Skeletal muscle satellite cell (primary cell): ENCODE measurements around the gene TMEM184B.

Source experiments
- H3K27me3 ChIP-seq: 2 replicates; pipeline ENCODE4 v1.7.0; 2013; ENCODE audit warnings: low read length; ENCODE audit not compliant: control insufficient read depth, insufficient read depth
- H3K36me3 ChIP-seq: 2 replicates; pipeline ENCODE4 v1.7.0; 2013; ENCODE audit warnings: mild to moderate bottlenecking, control low read depth, low read length; ENCODE audit not compliant: insufficient read depth
- H3K4me1 ChIP-seq: 2 replicates; pipeline ENCODE4 v1.7.0; 2013; ENCODE audit warnings: low read length; ENCODE audit not compliant: control insufficient read depth, insufficient read depth
- H3K4me2 ChIP-seq: 2 replicates; pipeline ENCODE4 v1.7.0; 2013; ENCODE audit warnings: mild to moderate bottlenecking, low read length
- H3K4me3 ChIP-seq: 2 replicates; pipeline ENCODE4 v1.7.0; 2013; ENCODE audit warnings: low read length
- H3K9ac ChIP-seq: 2 replicates; pipeline ENCODE4 v1.7.0; 2013; ENCODE audit warnings: mild to moderate bottlenecking, low read depth, low read length, moderate library complexity
- H3K9me3 ChIP-seq: replicated peaks from 2 replicates; pipeline ENCODE4 v1.7.0; 2013; ENCODE audit warnings: mild to moderate bottlenecking, control low read depth, low read length

The TMEM184B gene

GRCh38 chr22:38257181-38257580 lies 15.6 kb downstream of the TMEM184B start:
- Histone ChIP-seq H3K4me2 (peak overlapping the region; percentile 83), H3K9me3 (no peaks in the 10 kb centered on the region), H3K4me3 (peak overlapping the region; percentile 57), H3K36me3 (peaks cover under 1% of the 10 kb centered on the region), H3K9ac (peak overlapping the region; percentile 76), H3K27me3 (no peaks in the 10 kb centered on the region), H3K4me1 (peaks cover 39% of the 10 kb centered on the region)

- Histone ChIP-seq H3K27me3 (no peaks in the 10 kb centered on the region), H3K4me1 (peaks cover 24% of the 10 kb centered on the region), H3K4me2 (no peak overlapping the region), H3K9me3 (no peaks in the 10 kb centered on the region), H3K9ac (no peak overlapping the region), H3K4me3 (no peak overlapping the region), H3K36me3 (peaks cover 2% of the 10 kb centered on the region)
Measured at GRCh38 chr22:38255697-38256096, 17.1 kb downstream of the TMEM184B start.

- Histone ChIP-seq H3K27me3 (no peaks in the 10 kb centered on the region), H3K36me3 (peaks cover 30% of the 10 kb centered on the region)
Measured at GRCh38 chr22:38251341-38251692, 21.5 kb downstream of the TMEM184B start.

GRCh38 chr22:38250643-38251340 lies 22.0 kb downstream of the TMEM184B start:
- Histone ChIP-seq H3K36me3 (peaks cover 34% of the 10 kb centered on the region), H3K9me3 (no peaks in the 10 kb centered on the region), H3K4me2 (no peak overlapping the region), H3K4me1 (no peaks in the 10 kb centered on the region), H3K27me3 (no peaks in the 10 kb centered on the region), H3K4me3 (no peak overlapping the region), H3K9ac (no peak overlapping the region)

More at GRCh38 chr22:38251341-38251692, 21.5 kb downstream of the TMEM184B start:
- H3K4me1 ChIP-seq, result peaks cover 2% of the 10 kb centered on the region
- no peak overlapping the region for H3K4me2 ChIP-seq
- no peak overlapping the region for H3K4me3 ChIP-seq
- H3K9ac ChIP-seq, result no peak overlapping the region
- no peaks in the 10 kb centered on the region for H3K9me3 ChIP-seq

- Histone ChIP-seq H3K4me3 (no peak overlapping the region), H3K4me1 (no peaks in the 10 kb centered on the region), H3K9ac (no peak overlapping the region), H3K4me2 (no peak overlapping the region), H3K9me3 (no peaks in the 10 kb centered on the region), H3K27me3 (no peaks in the 10 kb centered on the region), H3K36me3 (peaks cover 34% of the 10 kb centered on the region)
Measured at GRCh38 chr22:38249803-38250642, 22.8 kb downstream of the TMEM184B start.

- Histone ChIP-seq H3K9ac (no peak overlapping the region), H3K4me1 (no peaks in the 10 kb centered on the region), H3K9me3 (no peaks in the 10 kb centered on the region), H3K36me3 (peaks cover 34% of the 10 kb centered on the region), H3K27me3 (no peaks in the 10 kb centered on the region), H3K4me2 (no peak overlapping the region), H3K4me3 (no peak overlapping the region)
Measured at GRCh38 chr22:38249301-38249700, 23.5 kb downstream of the TMEM184B start.

- H3K9me3 ChIP-seq, result no peaks in the 10 kb centered on the region
- H3K36me3 ChIP-seq, result peaks cover 40% of the 10 kb centered on the region
Measured at GRCh38 chr22:38248280-38248679, 24.5 kb downstream of the TMEM184B start.

GRCh38 chr22:38247713-38248112 lies 25.1 kb downstream of the TMEM184B start:
- Histone ChIP-seq H3K4me3 (no peak overlapping the region), H3K36me3 (peaks cover 43% of the 10 kb centered on the region), H3K9me3 (no peaks in the 10 kb centered on the region), H3K4me2 (no peak overlapping the region), H3K4me1 (peaks cover 15% of the 10 kb centered on the region), H3K27me3 (no peaks in the 10 kb centered on the region), H3K9ac (no peak overlapping the region)

More at GRCh38 chr22:38248280-38248679, 24.5 kb downstream of the TMEM184B start:
- H3K4me1 ChIP-seq, result peaks cover 10% of the 10 kb centered on the region
- no peaks in the 10 kb centered on the region for H3K27me3 ChIP-seq
- no peak overlapping the region for H3K4me2 ChIP-seq
- H3K9ac ChIP-seq, result no peak overlapping the region
- no peak overlapping the region for H3K4me3 ChIP-seq

GRCh38 chr22:38246692-38247091 lies 26.1 kb downstream of the TMEM184B start:
- H3K36me3 ChIP-seq, result peaks cover 43% of the 10 kb centered on the region
- peaks cover 21% of the 10 kb centered on the region for H3K4me1 ChIP-seq

GRCh38 chr22:38246046-38246658 lies 26.7 kb downstream of the TMEM184B start:
- Histone ChIP-seq H3K27me3 (no peaks in the 10 kb centered on the region), H3K9me3 (no peaks in the 10 kb centered on the region), H3K9ac (no peak overlapping the region), H3K36me3 (peaks cover 43% of the 10 kb centered on the region), H3K4me2 (no peak overlapping the region), H3K4me3 (no peak overlapping the region), H3K4me1 (peaks cover 27% of the 10 kb centered on the region)

More at GRCh38 chr22:38246692-38247091, 26.1 kb downstream of the TMEM184B start:
- Histone ChIP-seq H3K27me3 (no peaks in the 10 kb centered on the region), H3K4me3 (no peak overlapping the region), H3K9me3 (no peaks in the 10 kb centered on the region), H3K9ac (no peak overlapping the region), H3K4me2 (no peak overlapping the region)

GRCh38 chr22:38244106-38244505 lies 28.7 kb downstream of the TMEM184B start:
- H3K9ac ChIP-seq, result no peak overlapping the region
- peaks cover 31% of the 10 kb centered on the region for H3K36me3 ChIP-seq
- H3K9me3 ChIP-seq, result no peaks in the 10 kb centered on the region
- H3K4me2 ChIP-seq, result no peak overlapping the region
- peaks cover 47% of the 10 kb centered on the region for H3K4me1 ChIP-seq
- H3K27me3 ChIP-seq, result no peaks in the 10 kb centered on the region
- no peak overlapping the region for H3K4me3 ChIP-seq
